NCI-H345 treated with DMSO at 0.1 percent for 48 hours (cell line): ENCODE results near the gene SYT11.
"Not testable (repeated sequence)": the region's sequence is repeated elsewhere in the genome, so short reads cannot be mapped to it uniquely, and the experiment has no call there.

Experiments
- DNase-seq: peaks from one replicate; lab custom pipeline; 2025; ENCODE audit not compliant: unreplicated experiment; lab: John Stamatoyannopoulos, UW

The SYT11 gene

DNA sequence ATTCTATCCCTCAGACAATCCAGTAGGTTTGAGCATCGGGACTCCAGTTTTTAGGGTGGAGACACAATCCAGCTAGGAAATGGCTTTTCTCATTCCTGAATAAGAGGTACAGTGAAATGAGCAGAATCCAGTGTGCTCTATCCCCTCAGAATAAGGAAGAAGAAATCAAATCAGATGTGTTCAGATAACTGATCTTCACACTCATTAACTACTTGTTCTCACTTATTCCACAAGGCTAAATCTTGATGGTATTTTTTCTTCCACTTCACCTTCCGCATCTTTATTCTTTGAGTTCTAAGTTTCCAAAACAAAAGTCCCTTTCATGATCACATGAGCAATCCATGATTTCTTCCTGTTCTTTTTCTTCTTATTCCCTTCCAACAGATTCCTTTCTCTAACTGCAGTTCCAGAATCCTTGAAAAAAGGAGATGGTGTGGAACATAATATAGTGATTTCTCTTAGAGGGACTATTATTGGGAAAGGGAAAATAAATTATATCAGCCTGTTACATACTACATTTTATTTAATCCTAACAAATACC is 1.7 kb downstream of the SYT11 start:
- no peak for DNase-seq

GRCh38 chr1:155861896-155862295 is 2.5 kb downstream of the SYT11 start:
- no peak for DNase-seq

GRCh38 chr1:155864393-155864792 is 5.0 kb downstream of the SYT11 start:
- no peak for DNase-seq

DNA sequence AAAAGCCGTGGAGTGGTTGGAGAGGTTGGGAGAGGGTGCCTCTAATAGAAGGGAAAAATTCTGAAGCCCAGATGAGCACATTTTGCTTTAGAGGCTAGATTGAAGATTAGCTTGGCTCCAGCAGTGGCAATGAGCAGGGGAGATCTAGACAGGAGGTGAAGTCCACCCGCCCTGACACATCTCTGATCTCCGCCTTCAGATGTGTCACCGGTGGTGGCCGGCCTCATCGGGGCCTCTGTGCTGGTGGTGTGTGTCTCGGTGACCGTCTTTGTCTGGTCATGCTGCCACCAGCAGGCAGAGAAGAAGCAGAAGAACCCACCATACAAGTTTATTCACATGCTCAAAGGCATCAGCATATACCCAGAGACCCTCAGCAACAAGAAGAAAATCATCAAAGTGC is 8.4 kb downstream of the SYT11 start:
- no peak for DNase-seq

GRCh38 chr1:155871390-155871789 is 12.0 kb downstream of the SYT11 start:
- peak; percentile 99 for DNase-seq

DNA sequence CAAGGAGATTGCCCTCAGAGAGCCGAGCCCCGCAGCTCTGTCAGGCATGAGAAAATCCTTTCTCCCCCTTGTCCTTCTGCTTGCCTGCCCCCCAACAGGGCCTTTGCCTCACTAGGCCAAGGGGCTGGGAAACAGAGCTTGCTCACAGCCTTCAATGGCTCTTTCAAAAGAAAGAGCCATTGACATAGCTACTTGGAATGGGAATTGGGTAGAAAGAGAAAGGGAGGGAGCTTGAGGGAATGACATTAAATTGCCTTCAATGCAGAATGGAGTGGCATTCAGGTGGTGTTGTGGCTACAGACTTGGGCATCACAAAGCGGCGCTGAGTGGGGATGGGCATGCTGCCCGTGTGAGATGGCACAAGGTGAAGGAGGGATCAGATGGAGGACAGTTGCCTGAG is 13.2 kb downstream of the SYT11 start:
- no peak for DNase-seq

DNA sequence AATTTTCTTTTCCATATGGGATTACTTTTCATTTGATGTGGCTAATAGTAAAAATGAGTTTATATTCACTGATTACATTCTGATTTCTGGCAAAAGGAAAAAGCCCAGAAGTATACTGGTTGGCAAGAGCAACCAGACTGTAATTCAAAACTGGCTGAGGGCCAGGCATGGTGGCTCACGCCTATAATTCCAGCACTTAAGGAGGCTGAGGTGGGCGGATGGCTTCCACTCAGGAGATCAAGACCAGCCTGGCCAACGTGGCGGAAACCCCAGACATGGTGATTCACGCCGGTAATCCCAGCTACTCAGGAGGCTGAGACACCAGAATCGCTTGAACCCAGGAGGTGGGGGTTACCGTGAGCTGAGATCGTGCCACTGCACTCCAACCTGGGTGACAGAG is 14.5 kb downstream of the SYT11 start:
- no peak for DNase-seq

DNA sequence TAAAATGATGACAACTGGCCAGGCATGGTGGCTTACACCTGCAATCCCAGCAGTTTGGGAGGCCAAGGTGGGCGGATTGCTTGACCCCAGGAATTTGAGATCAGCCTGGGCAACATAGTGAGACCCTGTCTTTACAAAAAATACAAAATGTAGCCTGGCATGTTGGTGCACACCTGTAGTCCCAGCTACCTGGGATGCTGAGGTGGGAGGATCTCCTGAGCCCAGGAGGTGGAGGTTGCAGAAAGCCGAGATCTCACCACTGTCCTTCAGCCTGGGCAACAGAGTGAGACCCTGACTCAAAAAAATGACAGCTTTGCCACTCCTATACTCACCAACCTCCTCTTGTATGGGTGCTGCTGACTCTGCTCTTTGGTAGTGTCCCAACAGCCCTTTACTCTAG is 18.6 kb downstream of the SYT11 start:
- no peak for DNase-seq

GRCh38 chr1:155880251-155880650 is 20.9 kb downstream of the SYT11 start:
- DNase-seq = no peak

DNA sequence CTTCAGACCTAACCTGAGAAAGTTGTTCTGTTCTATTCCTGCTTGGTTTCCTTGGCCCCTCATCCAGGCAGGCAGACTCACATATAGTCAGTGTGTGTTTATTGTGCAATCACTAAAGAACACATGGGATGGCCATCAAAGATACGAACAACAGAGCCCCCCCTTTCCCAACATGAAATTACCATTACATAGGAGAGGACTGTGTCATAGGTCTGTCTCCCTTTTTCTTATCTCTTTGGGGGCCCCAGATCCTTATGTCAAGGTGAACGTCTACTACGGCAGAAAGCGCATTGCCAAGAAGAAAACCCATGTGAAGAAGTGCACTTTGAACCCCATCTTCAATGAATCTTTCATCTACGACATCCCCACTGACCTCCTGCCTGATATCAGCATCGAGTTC is 21.6 kb downstream of the SYT11 start:
- no peak for DNase-seq

DNA sequence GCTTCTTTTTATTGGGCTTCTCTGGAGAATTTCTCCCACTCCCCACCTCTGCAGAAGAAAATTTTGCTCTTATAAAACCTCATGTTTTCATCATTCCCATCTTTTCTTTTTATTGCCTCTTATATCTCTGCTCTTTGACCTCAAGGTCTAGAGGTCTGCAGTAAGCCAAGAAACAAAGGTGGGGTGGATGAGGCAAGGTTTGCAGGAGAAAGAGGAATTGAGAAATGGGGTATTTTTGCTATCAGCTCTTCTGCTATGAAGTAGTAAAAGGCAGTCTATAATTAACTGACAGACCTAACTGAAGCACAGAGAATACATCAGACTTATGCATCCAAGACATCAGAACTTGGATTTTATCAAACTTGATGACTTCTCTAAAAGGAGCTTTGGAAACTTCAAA is 22.9 kb downstream of the SYT11 start:
- no peak for DNase-seq

DNA sequence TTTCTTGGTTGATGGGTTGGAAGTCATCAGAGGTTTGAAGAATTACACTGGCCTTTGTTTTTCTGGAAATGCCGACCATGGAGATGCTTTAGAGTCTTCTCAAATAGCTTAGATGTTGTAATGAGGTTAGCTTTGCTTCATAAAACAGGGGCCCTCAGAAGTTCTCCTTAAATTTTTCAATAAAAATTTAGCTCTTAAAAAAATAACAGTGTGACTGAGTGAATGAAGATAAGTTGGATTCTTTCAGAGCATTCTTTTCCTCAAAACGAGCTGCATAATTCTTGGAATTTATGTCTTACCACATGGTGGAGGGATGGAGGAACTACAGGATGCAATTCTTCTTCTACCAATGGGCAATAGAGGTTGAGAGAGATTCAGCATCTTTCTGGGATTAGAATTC is 23.4 kb downstream of the SYT11 start:
- no peak for DNase-seq

GRCh38 chr1:155884031-155884960 is 24.9 kb downstream of the SYT11 start:
- no peak for DNase-seq

- no peak for DNase-seq
Measured at GRCh38 chr1:155884982-155885381, 25.6 kb downstream of the SYT11 start.

DNA sequence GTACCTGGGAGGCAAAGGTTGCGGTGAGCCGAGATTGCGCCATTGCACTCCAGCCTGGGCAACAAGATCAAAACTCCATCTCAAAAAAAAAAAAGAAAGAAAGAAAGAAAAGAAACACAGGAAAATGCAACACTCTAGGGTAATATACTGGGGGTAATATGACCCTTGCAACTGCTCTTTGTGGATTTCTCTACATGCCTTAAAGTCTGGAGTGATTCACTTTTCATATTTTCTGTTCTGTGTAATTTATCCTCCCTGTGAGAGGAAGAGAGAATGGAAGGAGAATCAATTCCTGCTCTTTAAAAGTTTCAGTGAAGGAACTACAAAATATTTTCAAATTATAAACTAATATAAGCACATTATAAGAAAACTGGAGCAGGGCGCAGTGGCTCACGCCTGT is 29.1 kb downstream of the SYT11 start:
- no peak for DNase-seq

DNA sequence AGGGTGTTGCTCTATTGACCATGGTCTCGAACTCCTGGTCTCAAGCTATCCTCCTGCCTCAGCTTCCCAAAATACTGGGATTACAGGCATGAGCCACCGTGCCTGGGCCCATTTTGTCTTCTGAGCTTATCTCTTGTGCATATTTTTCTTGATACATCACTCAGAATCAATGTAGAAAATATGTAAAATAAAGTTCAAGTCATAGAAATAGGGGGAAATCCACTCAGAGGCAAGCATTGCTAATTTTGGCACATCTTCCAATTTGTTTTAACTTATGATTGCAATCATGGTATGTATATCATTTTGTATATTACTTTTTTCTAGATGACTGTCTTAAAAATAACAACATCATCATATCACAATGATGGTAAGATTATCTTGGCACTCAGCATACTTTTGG is 30.2 kb downstream of the SYT11 start:
- no peak for DNase-seq

- DNase-seq = no peak
Measured at GRCh38 chr1:155890251-155890650, 30.9 kb downstream of the SYT11 start.

GRCh38 chr1:155892796-155893195 is 33.4 kb downstream of the SYT11 start:
- no peak for DNase-seq

- no peak for DNase-seq
Measured at GRCh38 chr1:155893389-155894142, 34.2 kb downstream of the SYT11 start.

- DNase-seq = not testable (repeated sequence)
Measured at GRCh38 chr1:155895617-155896016, 36.2 kb downstream of the SYT11 start.

DNA sequence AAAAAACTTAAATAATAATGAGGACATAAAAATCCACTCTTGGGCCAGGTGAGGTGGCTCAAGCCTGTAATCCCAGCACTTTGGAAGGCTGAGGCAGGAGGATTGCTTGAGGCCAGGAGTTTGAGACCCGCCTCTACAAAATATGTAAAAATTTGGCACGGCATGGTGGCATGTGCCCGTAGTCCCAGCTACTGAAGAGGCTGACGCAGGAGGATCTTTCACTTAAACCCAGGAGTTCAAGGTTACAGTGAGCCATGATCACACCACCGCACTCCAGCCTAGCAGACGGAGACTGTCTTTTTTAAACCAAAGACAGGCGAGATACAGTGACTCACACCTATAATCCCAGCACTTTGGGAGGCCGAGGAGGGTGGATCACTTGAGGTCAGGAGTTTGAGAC is 37.1 kb downstream of the SYT11 start:
- DNase-seq = not testable (repeated sequence)

GRCh38 chr1:155897746-155898145 is 38.4 kb downstream of the SYT11 start:
- no peak for DNase-seq
